Activated CD8-positive, alpha-beta memory T cell treated with anti-CD3 and anti-CD28 coated beads, Interleukin-2, amount 50 U/mL, for 4 hours (primary cell): ENCODE results near the gene VEGFA.

Experiments used
- DNase-seq: peaks from one replicate; pipeline ENCODE4 v3.0.0-alpha.2; 2020

VEGFA gene

DNA sequence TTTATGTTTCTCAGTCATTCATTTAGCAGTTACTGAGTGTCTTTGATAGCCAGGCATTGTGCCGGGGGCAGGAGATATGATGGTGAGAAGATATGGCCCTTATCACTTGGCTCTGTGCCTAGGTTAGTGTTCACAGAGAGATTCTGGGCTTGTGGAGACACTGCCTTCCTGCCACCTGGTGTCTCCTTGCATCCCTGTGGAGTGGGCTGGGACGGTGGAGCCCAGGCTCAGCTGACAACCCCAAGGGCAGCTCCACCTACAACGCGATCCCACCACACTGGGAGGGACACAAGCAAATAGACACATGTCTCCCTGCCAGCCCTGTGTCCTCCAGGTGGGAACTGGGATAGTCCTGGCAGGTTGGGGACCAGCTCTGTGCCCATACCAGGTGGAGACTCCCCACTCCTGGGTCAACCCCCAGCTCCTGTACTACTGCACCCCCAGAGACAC is 30.3 kb upstream of the VEGFA start:
- DNase-seq, result no peak

DNA sequence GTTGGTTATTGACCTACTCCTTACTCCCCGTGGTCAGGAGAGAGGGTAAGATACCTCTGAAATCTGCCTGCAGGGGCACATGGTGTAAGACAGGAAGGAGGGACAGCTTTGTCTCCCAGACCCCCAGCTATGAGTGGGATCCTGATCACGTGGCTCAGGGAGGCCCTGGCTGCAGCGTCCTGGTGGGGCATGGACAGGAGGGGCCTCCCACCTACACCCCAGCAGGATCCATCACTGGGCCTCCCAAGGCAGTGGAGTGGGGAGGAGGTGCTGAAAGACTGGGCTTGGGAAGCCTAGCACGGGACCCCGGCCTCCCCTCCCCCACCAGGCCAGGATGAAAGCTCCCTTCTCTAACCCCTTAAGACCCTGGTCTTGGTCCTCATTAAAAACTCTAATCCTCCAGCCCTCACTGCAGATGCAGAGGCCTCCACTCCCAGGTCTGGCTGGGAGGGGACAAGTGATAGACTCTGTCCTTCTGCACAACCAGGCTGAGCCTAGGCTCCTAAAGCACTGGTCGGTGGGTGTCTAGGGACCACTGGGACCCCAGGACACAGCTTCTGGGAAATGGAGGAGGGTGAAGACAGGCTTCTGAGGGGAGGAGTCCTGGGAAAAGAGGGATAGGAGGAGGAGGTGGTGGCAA is 29.6 kb upstream of the VEGFA start:
- no peak for DNase-seq

DNA sequence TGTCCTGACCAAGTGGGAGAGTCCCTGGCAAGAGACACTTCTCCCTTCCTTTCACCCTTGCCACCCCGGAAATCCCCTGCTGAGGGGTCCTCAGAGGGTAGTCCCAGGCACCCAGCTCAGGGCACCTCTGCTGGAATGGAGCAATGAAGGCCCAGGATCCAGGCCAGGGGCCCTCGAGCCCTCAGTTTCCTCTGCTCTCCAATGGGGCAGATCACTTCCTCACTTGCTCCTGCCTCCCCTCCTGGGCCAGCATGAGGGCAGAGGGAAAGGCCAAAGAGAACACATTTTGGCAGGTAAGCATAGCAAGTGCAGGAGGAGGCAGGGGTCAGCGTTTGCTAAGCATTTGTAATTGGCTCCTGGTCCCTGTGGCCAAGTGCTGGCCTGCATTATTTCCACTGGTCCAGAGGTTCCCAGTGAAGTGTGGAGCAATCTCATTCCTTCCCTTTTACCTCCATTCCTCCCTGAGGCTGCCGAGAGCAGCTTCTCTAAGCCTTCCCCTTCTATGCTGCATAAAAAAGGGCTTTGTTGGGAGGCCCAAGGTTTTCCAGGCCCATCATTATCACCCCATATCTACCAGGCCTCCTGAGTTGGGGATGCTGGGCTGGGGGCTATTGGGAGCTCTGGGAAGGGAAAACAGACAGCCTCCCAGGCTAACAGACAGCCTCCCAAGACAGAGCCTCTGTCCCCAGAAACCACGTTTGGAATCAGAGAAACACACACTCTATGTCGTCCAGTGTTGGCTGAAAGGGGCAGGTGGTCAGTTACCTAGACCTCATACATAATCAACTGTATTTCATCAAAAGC is 28.8 kb upstream of the VEGFA start:
- DNase-seq, result no peak

DNA sequence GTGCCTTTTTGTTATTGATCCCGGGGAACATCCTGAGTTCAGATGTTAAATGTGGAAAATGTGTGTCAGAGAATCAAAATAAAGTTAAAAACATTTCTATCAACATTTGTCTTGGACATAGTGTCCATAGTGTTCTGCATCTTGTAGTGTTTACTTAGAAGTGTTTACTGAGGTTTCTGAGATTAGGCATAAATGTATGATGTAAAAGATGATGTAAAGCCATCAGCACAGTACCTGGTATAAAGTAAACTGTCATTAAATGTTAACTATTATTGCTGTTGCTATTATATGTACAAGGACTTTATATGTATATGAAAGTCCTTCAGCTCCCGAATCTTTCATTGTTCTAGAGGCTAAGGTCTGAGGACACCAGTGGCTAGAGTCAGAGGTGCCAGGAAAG is 28.2 kb upstream of the VEGFA start:
- DNase-seq, result no peak

DNA sequence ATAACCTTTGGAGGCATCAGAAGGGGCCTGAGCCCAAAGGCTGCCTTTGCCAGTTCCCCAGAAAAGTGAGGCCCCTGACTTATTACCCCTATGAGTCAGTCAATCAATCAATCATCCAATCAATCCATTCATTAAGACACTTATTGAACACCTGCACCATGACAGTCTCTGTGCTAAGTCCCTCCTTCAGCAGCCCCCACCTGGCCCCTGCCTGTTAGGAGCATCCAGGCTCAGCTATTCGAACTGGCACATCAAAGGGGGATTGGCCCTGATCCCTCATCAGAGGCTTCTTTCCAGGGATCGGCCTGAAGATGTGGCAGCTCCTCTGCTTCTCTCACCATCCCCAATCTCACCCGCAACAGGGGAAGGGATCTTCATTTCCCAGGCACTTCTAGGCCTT is 27.7 kb upstream of the VEGFA start:
- no peak for DNase-seq

DNA sequence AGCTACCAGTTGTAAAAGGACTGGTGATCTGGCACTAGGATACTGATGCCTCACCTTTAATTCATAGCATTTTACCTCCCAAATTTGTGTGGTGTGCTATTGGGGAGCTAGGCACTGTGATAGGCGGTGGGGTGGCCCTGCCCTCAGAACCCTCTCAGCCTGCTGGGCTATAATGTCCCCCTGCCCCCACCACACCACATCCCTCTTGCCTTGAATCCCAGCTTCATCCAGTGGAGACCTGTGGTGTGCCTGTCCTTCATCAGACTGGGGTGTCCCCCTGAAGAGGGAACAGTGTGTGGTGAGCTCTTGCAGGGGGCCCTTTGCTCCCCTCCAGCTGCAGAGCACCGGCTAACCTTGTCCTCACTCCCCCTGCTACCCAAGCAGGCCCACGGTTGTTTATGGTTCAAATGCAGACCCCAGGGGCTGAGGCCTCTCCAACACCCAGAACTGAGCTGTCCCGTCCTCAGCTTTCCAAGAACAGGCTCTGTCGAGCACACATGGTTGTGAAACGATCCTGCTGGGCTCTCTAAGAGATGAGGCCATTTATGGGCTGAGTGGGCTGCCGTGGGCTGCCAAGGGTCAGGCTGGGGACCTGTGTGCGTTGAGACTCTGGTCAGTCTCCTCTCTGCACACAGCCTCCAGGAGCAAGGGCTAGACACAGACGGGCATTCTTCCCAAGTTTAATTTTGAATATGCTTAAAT is 26.9 kb upstream of the VEGFA start:
- DNase-seq, result no peak

DNA sequence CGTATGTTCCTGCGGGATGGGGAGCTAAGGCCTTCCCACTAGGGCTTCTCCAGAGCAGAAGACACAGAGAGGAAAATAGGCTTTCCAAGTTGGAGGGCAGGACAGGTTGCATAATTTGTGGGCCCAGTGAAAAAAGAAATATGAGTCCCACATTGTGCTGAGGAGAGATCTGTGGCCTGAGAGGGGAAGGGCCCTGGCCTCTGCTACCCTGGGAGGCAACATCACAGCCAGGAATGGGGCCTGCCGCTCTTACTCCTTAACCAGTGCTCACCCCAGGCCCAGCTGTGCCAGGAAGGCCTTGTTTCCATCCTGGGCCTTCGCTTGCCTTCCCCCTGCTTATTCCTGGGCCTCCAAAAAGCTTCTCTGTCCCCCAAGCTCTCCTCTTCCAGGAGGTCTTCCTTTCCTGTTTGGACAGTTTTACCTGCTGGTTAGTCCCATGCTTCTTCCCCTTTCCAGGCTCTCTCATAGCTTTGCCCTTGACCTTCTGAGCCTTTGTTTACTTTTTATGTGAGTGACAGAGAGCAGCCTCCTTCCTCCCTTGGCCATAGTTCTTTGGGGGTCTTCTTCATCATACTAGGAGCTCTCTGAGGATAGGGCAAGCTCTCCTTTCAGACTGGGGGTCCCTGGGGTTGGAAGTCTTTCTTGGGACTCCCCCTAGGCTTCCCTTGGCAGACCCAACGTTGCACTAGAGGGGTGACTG is 26.2 kb upstream of the VEGFA start:
- no peak for DNase-seq

DNA sequence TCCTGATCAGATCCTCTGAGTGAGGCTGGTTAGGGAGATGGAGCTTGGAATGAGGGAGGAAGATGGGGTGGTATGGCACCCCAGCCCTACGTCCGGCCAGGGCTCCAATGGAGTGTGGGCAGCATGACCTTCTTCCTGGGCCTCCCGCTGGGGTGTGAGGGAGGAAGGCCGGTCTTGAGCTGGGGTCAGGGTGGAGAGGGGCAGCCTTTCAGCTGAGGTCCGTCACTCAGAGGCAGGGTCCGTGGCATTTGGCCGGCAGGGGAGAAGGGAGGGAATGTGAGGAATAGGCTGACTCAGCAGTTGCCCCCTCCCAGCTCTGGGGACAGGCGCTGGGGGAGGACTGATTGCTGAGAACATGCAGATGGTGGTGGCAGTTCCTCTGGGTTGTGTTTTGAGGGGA is 25.5 kb upstream of the VEGFA start:
- DNase-seq, result no peak

DNA sequence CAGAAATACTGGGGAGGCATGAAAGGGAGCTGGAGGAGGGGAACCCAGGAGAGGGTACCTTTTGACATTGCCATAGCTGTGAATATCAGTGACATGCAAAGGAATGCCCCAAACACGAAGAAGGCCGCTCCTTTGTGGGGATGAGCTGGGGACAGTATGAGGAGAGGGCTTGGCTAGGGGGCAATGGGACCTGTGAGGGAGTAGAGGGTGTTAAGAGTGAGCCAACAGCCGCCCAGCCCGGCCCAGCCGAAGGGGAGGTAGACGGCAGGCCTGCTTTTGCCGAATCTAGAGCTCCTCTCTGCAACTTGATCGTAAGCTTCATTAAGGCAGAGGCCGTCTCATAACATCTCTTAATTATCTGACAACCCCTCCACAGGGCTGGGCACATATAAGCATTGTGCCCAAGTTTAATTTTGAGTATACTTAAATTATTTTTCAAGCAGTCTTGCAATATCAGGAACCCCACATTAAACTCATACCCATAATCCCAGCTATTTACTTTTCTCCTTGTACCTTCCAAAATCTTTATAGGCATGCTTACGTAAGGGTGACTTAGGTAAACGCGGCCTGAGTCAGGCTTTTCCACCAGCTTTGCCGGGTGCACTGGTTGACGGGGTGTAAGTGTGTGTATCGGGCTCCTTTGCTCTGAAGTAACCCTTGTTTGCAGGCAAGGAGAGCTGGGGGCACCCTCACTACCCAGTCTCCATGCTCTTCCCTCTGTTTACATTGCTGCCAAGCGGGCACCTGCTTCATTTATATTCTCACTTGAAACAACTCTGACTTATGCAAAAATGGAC is 24.9 kb upstream of the VEGFA start:
- DNase-seq, result no peak

DNA sequence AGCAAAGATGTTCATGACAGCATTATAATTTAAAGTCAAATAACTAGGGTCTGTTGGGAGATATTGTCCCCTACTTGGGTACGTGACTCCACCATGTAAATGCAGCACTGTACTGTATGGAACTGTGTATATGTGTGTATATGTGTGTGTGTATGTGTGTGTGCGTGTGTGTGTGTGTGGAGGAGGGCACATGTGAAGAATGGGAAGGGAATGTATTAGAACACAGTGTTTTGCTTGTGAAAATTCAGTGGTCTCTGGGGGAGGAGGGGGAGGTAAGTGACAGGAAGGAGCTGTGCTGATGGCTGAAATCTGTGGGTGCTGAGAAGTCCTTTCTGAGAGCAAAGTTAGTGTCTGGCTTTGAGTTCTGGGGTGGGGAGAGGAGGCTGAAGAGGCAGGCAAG is 23.9 kb upstream of the VEGFA start:
- DNase-seq, result no peak

DNA sequence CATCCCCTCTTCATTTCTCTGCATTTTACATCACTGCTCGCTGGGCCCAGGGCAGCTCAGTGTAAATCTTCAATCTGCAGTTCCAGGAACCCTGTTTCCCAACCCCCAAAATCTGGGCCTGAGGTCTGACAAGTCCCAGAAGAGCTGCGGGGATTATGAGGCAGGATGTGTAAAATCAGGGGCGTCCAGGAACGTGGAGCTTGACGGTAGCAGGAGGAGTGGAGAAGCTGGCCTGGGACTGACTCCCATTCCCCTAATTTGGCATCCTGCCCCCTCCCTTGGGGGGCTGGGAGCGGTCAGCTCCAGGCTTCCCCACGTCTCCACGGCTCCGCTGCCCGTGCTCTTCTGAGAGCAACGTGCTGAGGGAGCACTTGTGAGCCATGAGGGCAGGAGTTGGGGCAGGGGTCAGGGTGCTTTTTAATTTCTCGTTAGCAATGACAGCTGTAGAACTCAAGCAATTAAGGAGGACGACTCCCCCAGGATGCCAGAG is 23.4 kb upstream of the VEGFA start:
- DNase-seq, result no peak

DNA sequence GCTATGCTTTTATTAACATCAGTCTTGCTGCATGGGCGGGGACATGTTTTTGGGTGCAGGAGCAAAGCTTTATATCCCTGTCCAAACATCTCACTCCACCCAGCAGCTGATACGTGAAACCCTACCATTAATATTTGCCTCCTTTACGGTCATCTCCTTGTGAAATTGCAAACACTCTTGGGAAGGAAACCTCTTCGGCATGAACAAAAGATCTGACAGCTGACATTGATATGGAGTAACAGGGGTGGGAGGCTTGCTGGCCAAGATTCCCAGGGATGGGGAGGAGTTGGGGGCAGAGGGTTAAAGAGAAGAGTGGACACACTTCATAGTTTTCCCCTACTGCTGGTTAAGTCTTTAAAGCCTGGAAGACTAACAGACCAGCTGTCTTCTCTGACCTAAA is 22.2 kb upstream of the VEGFA start:
- no peak for DNase-seq

DNA sequence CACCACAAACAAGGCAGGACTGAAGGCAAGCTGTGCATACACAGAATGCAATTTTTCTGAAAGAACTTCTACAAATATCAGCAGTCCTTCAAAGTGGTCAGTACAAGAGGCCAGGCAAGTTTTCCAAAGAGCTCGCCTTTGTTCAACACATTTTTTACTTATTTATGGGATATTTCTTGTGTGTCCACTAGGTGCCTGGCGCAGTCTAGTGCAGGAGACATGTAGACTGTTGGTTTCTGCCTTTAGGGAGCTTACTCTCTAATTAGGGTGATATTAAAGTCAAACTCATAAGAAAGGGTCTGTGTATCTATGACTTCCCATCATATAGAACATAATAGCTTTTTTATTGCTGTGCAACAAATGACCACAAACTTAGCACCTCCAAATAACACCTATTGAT is 21.2 kb upstream of the VEGFA start:
- no peak for DNase-seq

DNA sequence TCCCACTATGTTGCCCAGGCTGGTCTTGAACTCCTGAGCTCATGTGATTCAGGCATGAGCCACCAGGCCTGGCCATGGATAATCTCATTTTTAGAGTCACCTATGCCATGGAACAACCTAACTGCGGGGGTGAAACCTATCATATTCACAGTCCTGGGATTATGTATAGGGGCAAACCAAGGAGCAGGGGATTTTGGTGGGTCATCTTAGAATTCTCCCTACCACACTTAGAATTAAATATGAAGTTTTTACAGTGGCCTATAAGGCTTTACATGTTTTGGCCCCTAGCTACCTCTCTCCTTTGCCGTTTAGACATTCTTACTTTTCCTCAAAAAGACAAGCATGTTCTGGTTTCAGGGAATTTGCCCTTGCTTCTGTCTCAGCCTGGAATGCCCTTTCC is 20.6 kb upstream of the VEGFA start:
- no peak for DNase-seq

DNA sequence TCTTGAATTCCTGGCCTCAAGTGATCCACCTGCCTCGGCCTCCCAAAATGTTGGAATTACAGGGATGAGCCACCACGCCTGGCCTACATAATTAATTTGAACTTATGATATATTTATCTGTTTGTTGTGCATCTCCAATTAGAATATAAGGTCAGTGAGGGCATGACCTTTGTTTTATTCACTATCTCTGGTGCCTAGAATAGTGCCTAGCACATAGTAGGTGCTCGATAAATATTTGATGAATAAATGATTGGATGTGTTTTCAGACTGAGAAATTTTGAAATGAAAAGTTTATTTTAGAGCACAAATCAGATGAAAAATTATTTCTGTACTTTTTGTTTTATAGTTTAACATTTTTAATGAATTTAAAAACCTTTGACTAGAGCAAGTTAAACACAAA is 19.4 kb upstream of the VEGFA start:
- no peak for DNase-seq

DNA sequence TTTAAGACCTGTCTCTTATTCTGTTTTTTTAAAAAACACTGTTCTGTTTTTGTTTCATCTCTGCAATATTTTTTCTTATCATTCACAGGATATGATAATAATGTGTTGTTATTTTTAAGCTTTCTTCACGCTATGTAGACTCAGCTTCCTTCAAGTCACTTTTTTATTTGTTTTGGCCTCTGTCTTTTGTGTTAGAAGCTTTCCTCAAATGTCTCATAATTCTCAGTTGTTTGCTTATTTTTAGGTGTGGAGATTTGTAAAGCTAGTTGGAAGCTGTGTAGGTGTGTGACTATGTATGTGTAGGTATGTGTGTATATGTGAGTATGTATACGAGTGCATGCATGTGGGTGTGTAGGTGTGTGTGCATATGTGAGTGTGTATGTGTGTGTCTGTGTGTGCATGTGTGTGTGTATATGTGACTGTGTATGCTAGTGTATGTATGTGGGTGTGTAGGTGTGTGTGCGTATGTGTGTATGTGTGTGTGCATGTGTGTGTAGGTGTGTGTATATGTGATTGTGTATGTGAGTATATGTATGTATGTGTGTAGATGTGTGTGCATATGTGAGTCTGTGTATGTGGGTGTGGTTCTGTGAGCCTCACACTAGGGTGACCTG is 16.3 kb upstream of the VEGFA start:
- no peak for DNase-seq

DNA sequence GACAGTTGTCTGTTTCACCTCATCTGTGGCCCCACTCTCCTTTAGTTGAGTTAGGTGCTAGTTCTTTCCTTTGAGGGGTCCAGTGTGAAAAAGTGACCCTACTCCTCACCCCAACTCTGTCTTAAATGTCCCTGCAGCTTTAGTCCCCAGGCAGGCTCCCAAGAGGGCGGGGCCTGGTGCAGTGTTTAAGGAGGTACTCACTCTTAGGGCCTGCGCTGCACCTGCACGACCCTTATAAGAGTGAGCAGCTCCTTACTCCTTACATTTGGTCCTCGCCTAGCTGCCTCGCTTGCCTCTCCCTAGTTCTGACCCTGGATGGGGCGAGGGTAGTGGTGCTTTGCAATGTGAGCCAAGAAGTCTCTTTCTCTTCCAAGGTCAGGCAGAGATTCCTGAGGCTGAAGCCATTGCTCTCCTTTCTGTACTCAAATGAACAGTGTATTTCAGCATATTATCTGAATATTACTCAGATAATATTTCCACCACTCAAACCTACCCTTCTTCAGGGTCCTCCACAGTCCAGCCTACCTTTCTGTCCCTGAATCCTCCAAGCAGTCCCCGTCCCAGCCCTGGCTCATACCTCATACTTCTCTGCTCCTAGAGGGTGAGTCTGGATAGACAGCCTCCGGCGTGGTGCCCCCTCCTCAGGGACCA is 11.9 kb upstream of the VEGFA start:
- no peak for DNase-seq

DNA sequence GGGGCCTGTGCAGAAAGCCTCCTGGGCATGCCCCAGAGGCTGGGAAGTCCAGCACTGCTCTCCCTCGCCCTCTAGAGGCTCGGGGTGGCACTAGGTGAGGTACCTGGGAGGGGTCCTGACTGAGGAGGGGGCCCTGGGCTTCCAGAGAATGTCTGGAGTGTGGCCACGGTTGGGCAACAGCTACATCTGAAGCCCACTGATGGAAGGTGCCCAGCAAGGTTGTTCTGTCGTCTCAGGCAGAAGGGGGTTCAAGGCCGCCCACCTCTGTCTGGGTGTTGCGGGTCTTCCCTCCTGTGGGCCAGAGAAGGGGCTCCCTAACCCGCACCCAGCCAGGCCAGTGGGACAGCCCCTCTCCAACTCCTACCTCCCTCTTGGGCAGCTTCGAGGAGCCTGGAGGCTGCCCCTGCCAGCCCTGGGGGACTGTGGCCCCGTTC is 11.4 kb upstream of the VEGFA start:
- no peak for DNase-seq

DNA sequence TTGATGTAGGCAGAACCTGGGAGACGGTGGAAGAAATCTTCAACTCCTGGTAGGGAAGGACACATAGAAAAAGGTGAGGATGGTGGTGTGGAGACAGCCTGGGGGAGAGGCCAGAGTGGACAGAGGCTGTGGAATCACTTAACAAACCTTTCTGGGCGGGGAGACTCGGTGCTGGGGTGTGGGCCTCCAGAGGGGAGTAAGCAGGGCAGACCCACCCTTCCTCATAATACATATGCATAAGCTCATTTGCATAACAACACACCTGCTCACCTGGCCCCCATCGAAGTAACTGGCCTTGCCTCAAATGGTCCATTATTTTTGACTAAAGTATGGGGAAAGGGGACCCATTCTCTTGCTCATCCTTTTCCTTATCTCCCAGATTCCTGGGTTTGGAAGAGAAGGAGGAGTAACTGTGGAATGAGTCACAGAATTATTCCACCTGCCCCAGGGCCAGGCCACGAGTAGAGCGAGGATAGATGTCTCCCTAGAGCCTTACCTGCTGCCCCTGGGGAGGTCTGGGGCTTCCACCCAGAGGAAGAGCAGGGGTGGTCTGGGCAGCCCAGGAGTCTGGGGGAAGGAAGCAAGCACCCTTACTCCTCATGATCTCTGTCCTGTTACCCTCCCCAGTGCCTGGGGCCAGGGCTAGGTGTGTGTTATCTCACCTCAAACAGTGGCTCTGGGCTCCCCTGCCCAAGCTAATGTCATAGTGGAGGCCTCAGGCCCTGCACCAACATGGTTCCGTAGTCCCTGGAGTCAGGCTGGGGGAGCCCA is 10.7 kb upstream of the VEGFA start:
- DNase-seq, result no peak

DNA sequence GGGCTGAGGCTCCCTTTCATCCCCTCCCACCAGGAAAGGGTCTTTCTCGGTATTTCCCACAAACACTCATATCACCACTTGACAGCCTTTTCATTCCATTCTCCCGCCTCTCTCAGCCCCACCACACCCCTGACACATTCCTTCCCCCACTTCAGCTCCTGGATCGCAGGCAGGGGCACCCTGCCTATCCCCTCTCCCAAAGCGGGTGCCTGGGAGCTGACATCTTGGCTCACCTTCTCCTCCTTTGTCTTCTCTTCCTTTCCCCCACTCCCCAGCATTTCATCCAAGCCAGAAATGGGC is 10.2 kb upstream of the VEGFA start:
- DNase-seq, result no peak
